Measurements from ENCODE around the gene TMEM179B.
A peak's percentile ranks its signal among the peaks of the same experiment; 100 is the strongest.

TMEM179B gene

GRCh38 chr11:62831520-62832335 is 44.5 kb downstream of the TMEM179B start, which contains the start of gene STX5:
Gene STX5 (minus strand): TSS chr11:62832051. CDS start chr11:62831243, 808 bp downstream.
- H3K27me3 ChIP-seq = no peaks in the 10 kb centered on the region
- no peaks in the 10 kb centered on the region for H3K9me3 ChIP-seq (replicated peaks in 1 of 11)
- peaks cover 12 to 83% (median 37%) of the 10 kb centered on the region in 11 experiments; a peak in 17 of 22 replicates for H4K20me1 ChIP-seq
- peak within 1 kb of the TSS; percentile 86 to 97 (median 95) for H3K9ac ChIP-seq
- H3K4me3 ChIP-seq = peak within 1 kb of the TSS; percentile 73 to 96 (median 86)
- no peak for TF ChIP-seq Cebpa-rat (IDR thresholded peaks at IDR 0.05)
- H3K36me3 ChIP-seq = peaks cover 55 to 77% (median 66%) of the 10 kb centered on the region in 11 experiments
- peaks cover 28 to 54% (median 34%) of the 10 kb centered on the region in 10 experiments for H3K4me1 ChIP-seq
- H3K4me2 ChIP-seq = peak within 1 kb of the TSS; percentile 93 to 100 (median 97)
- peak within 1 kb of the TSS; percentile 81 to 97 (median 88) for H3K27ac ChIP-seq

DNA sequence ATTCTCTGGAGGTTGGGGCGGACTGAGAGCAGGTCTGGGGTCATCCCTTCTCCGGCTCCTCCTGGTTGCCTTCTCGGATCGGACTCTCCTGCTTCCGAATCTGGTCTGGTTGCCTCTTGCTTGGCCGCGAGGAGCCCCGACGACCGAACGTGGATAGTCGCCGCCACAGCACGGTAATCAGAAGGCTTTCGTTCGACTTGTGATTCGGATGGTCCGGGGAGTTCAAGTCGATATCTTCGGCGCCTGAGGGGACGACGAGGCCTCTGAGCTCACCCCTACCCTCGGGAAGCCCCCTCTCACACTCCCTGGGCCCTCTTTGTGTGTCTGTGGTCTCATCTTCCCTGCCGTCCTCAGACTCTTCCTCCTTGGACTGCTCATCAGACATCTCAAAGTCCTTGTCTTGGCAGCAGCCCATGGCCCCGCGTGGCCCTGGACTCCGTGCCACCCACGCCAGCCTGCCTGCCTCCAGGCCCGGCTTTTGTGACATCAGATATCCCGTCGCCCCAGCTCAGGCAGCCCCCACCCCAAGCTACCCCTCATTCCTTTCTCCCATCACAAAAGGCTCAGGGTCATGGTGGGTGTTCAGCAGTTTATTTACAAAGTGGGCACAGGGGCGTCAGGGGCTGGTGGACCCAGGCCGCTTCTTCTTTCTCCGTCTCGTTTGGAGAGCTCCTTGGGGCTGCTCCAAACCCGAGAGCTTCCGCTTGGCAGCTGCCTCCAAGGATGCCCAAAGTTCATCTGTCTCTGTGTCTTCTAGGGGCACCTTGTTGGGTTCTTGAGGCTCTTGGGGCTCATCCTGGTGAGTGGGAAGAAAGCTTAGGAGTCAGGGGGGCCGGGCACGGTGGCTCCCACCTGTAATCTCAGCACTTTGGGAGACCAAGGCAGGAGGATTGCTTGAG is 45.4 kb downstream of the TMEM179B start, which contains the start of gene TEX54:
TSS of gene TEX54 (minus strand) at position 506 of the 899 bp plus-strand sequence.
- H4K20me1 ChIP-seq = peaks cover 12 to 87% (median 37%) of the 10 kb centered on the region in 11 experiments; a peak in 17 of 22 replicates
- H3K4me1 ChIP-seq = peaks cover 31 to 58% (median 40%) of the 10 kb centered on the region in 10 experiments
- H3K27ac ChIP-seq = peak within 1 kb of the TSS; percentile 81 to 97 (median 88)
- peaks cover 51 to 77% (median 65%) of the 10 kb centered on the region in 11 experiments for H3K36me3 ChIP-seq
- H3K4me2 ChIP-seq = peak within 1 kb of the TSS; percentile 84 to 99 (median 94)
- no peaks in the 10 kb centered on the region for H3K9me3 ChIP-seq (replicated peaks in 1 of 11)
- peak within 1 kb of the TSS; percentile 86 to 97 (median 95) for H3K9ac ChIP-seq
- peak within 1 kb of the TSS; percentile 73 to 96 (median 86) for H3K4me3 ChIP-seq
- no peak for TF ChIP-seq Cebpa-rat (IDR thresholded peaks at IDR 0.05)
- H3K27me3 ChIP-seq = no peaks in the 10 kb centered on the region

DNA sequence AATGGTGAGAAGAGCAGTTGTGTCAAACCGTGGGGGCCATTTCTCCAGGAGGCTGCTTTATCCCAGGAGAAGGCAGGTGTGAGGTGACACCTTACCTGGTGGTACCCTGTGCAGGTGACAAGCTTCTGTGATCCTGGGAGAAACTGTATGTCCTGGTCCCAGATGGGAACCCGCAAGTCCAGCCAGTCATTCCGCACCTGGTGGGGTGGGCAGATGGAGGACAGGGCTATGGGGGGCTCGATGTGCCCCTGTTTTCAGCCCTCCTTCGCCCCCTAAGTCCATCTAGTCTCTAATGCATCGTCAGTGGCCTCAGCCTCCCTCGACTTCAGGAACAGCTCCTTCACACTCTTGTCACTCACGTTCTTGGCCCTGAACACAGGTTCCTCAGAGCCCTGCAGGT is 48.1 kb downstream of the TMEM179B start:
- Histone ChIP-seq H3K9me3 (replicated peaks in 1 of 11) (no peaks in the 10 kb centered on the region), H3K9ac (peak overlapping the region in 6 of 11 experiments; percentile 42 to 97 (median 58); a peak in 10 of 22 replicates), H3K4me3 (no peak overlapping the region), H3K4me2 (no peak overlapping the region), H3K36me3 (peaks cover 36 to 59% (median 55%) of the 10 kb centered on the region in 11 experiments), H3K4me1 (peaks cover 33 to 53% (median 43%) of the 10 kb centered on the region in 10 experiments), H4K20me1 (peaks cover 0 to 64% (median 33%) of the 10 kb centered on the region in 11 experiments; a peak in 17 of 22 replicates), H3K27me3 (no peaks in the 10 kb centered on the region), H3K27ac (no peak overlapping the region)
- TF ChIP-seq Cebpa-rat (IDR thresholded peaks at IDR 0.05) = no peak

GRCh38 chr11:62839050-62839945 is 52.1 kb downstream of the TMEM179B start, which contains the start of gene WDR74:
Gene WDR74 (minus strand): TSS chr11:62839590. CDS start chr11:62839570, 20 bp downstream.
- Histone ChIP-seq H3K27ac (peak within 1 kb of the TSS; percentile 94 to 100 (median 98)), H3K4me3 (peak within 1 kb of the TSS; percentile 79 to 100 (median 92)), H3K36me3 (peaks cover 27 to 41% (median 39%) of the 10 kb centered on the region in 11 experiments), H3K27me3 (no peaks in the 10 kb centered on the region), H3K4me1 (peaks cover 34 to 52% (median 40%) of the 10 kb centered on the region in 10 experiments), H4K20me1 (peaks cover 0 to 36% (median 14%) of the 10 kb centered on the region in 11 experiments; a peak in 11 of 22 replicates), H3K4me2 (peak within 1 kb of the TSS; percentile 73 to 93 (median 90)), H3K9me3 (replicated peaks in 1 of 11) (no peaks in the 10 kb centered on the region), H3K9ac (peak within 1 kb of the TSS; percentile 92 to 97 (median 96))
- TF ChIP-seq Cebpa-rat (IDR thresholded peaks at IDR 0.05) = no peak
